HCT116 (cell line): ENCODE data around the gene PCLO.

ENCODE experiments used
- ATF3 ChIP-seq: IDR thresholded peaks from 2 replicates; pipeline ENCODE4 v1.6.1; 2012
- CEBPB ChIP-seq: IDR thresholded peaks from 2 replicates; pipeline ENCODE4 v1.6.1; 2012; ENCODE audit warnings: low read depth
- POLR2A ChIP-seq: IDR thresholded peaks from 2 replicates; pipeline ENCODE4 v1.7.0; 2011; ENCODE audit warnings: borderline replicate concordance; ENCODE audit not compliant: insufficient read depth, insufficient read length; ENCODE audit errors: extremely low read depth
- TCF7L2 ChIP-seq: IDR thresholded peaks from 2 replicates; pipeline ENCODE4 v1.7.0; 2011; ENCODE audit warnings: borderline replicate concordance, inconsistent platforms; ENCODE audit not compliant: insufficient read depth, insufficient read length; ENCODE audit errors: extremely low read depth
- TF ChIP-seq, protein P1 (sequence below): IDR thresholded peaks from 2 replicates; pipeline ENCODE4 v1.6.1; 2012; ENCODE audit warnings: low read depth
- TF ChIP-seq, protein P2 (sequence below), 3 experiments: fragments of 200-600 bp in 1 of 3; sonication (generic) in 1 of 3; IDR thresholded peaks in 2 of 3; conservative IDR thresholded peaks in 1 of 3; 2 replicates each; pipeline ENCODE4 v1.5.1; 2012 to 2017; ENCODE audit warnings: low read depth in 2 of 3, low read length in 2 of 3, antibody characterized with exemption in 1 of 3, borderline replicate concordance in 1 of 3, control low read depth in 1 of 3, mild to moderate bottlenecking in 1 of 3, mixed read lengths in 1 of 3, mixed run types in 1 of 3, moderate library complexity in 1 of 3; ENCODE audit not compliant: insufficient read depth in 1 of 3

GRCh38 chr7:83105063-83105462, 57.6 kb downstream of the PCLO start:
- no peak for TF ChIP-seq TCF7L2
- no peak for TF ChIP-seq POLR2A
- no peak for TF ChIP-seq ATF3
- TF ChIP-seq, protein P1, sequence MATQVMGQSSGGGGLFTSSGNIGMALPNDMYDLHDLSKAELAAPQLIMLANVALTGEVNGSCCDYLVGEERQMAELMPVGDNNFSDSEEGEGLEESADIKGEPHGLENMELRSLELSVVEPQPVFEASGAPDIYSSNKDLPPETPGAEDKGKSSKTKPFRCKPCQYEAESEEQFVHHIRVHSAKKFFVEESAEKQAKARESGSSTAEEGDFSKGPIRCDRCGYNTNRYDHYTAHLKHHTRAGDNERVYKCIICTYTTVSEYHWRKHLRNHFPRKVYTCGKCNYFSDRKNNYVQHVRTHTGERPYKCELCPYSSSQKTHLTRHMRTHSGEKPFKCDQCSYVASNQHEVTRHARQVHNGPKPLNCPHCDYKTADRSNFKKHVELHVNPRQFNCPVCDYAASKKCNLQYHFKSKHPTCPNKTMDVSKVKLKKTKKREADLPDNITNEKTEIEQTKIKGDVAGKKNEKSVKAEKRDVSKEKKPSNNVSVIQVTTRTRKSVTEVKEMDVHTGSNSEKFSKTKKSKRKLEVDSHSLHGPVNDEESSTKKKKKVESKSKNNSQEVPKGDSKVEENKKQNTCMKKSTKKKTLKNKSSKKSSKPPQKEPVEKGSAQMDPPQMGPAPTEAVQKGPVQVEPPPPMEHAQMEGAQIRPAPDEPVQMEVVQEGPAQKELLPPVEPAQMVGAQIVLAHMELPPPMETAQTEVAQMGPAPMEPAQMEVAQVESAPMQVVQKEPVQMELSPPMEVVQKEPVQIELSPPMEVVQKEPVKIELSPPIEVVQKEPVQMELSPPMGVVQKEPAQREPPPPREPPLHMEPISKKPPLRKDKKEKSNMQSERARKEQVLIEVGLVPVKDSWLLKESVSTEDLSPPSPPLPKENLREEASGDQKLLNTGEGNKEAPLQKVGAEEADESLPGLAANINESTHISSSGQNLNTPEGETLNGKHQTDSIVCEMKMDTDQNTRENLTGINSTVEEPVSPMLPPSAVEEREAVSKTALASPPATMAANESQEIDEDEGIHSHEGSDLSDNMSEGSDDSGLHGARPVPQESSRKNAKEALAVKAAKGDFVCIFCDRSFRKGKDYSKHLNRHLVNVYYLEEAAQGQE, result no peak
- TF ChIP-seq, protein P2, sequence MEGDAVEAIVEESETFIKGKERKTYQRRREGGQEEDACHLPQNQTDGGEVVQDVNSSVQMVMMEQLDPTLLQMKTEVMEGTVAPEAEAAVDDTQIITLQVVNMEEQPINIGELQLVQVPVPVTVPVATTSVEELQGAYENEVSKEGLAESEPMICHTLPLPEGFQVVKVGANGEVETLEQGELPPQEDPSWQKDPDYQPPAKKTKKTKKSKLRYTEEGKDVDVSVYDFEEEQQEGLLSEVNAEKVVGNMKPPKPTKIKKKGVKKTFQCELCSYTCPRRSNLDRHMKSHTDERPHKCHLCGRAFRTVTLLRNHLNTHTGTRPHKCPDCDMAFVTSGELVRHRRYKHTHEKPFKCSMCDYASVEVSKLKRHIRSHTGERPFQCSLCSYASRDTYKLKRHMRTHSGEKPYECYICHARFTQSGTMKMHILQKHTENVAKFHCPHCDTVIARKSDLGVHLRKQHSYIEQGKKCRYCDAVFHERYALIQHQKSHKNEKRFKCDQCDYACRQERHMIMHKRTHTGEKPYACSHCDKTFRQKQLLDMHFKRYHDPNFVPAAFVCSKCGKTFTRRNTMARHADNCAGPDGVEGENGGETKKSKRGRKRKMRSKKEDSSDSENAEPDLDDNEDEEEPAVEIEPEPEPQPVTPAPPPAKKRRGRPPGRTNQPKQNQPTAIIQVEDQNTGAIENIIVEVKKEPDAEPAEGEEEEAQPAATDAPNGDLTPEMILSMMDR (IDR thresholded peaks at IDR 0.05 in 2 of 3, conservative IDR thresholded peaks at IDR 0.05 in 1 of 3; ENCODE audit: borderline replicate concordance in 1 of 3, insufficient read depth in 1 of 3, low read depth in 2 of 3, low read length in 2 of 3), result no peak
- no peak for TF ChIP-seq CEBPB
